SK-N-SH (cell line): ENCODE data around the gene SLCO4A1.

Experiments
- CTCF ChIP-seq: fragments of 200-600 bp; sonication (generic); IDR thresholded peaks from 2 replicates; pipeline ENCODE4 v1.6.1; 2017; ENCODE audit warnings: antibody characterized with exemption, mild to moderate bottlenecking, moderate library complexity
- EP300 ChIP-seq, 2 experiments: IDR thresholded peaks; 2 replicates each; pipeline versions ENCODE4 v1.4.0 to v1.6.1; 2012; ENCODE audit warnings: borderline replicate concordance in 1 of 2, low read depth in 1 of 2, low read length in 1 of 2
- FOXM1 ChIP-seq: IDR thresholded peaks from 2 replicates; pipeline ENCODE4 v1.4.0; 2012; ENCODE audit warnings: low read depth, mild to moderate bottlenecking
- GATA2 ChIP-seq: sonication (generic); formaldehyde crosslinking; IDR thresholded peaks from 2 replicates; pipeline ENCODE4 v1.5.0; 2020; ENCODE audit warnings: mild to moderate bottlenecking, missing genetic modification reagents
- MXI1 ChIP-seq: IDR thresholded peaks from 2 replicates; pipeline ENCODE4 v1.6.1; 2012; ENCODE audit warnings: mild to moderate bottlenecking, low read depth, low read length, improper control_type of control experiment
- RAD21 ChIP-seq: IDR thresholded peaks from 2 replicates; pipeline ENCODE4 v1.6.1; 2012; ENCODE audit warnings: mild to moderate bottlenecking, low read length
- RFX5 ChIP-seq: IDR thresholded peaks from 2 replicates; pipeline ENCODE4 v1.6.1; 2012; ENCODE audit warnings: mild to moderate bottlenecking, improper control_type of control experiment, low read length
- TAF1 ChIP-seq: IDR thresholded peaks from 2 replicates; pipeline ENCODE4 v1.6.1; 2012; ENCODE audit warnings: low read depth, mild to moderate bottlenecking, low read length, moderate library complexity, borderline replicate concordance
- TCF12 ChIP-seq: IDR thresholded peaks from 2 replicates; pipeline ENCODE4 v1.4.0; 2012
- YY1 ChIP-seq: IDR thresholded peaks from 2 replicates; pipeline ENCODE4 v1.4.0; 2012; ENCODE audit warnings: low read depth, mild to moderate bottlenecking
- ZBTB33 ChIP-seq: IDR thresholded peaks from 2 replicates; pipeline ENCODE4 v1.4.0; 2012; ENCODE audit warnings: low read depth, borderline replicate concordance

DNA sequence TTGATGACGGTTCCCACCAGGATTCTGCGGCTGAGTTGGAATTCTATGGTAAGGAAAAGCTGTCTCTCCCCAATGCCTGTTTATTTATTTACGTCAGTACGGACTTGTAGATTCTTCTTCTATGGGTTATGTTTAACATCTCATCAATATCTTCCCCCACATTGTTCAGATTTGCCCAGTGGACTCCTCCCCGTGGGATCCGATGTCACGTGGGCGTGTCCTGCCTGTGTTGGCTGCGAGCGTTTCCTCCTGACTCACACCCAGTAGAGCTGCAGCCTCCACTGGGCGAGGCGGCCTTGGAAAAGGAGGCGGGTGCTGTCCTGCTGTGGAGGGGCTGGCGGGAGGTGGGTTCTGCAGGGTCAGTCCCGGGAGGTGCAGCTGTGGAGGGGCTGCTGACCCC, 46.8 kb upstream of the SLCO4A1 start:
- TF ChIP-seq CTCF (no peak), RAD21 (no peak), RFX5 (no peak), TAF1 (no peak), ZBTB33 (no peak), YY1 (no peak), TCF12 (no peak), MXI1 (no peak), FOXM1 (no peak), EP300 (IDR thresholded peaks at IDR 0.05; ENCODE audit: borderline replicate concordance in 1 of 2, low read depth in 1 of 2, low read length in 1 of 2) (no peak), GATA2 (CRISPR knock-in tag) (no peak)
